OCI-LY3 (cell line): Measurements from ENCODE around the gene ERI3.

Experiments used
- CTCF ChIP-seq: fragments of 200-600, 300-600 bp; sonication (generic); IDR thresholded peaks from 2 replicates; pipeline ENCODE4 v1.5.1; 2014; ENCODE audit warnings: antibody characterized with exemption, low read length, low read depth
- EZH2phosphoT487 ChIP-seq: fragments of 200-600 bp; shearing (Covaris generic); IDR thresholded peaks from 2 replicates; pipeline ENCODE4 v1.6.1; 2018; ENCODE audit warnings: antibody characterized with exemption, mixed run types, low read depth

DNA sequence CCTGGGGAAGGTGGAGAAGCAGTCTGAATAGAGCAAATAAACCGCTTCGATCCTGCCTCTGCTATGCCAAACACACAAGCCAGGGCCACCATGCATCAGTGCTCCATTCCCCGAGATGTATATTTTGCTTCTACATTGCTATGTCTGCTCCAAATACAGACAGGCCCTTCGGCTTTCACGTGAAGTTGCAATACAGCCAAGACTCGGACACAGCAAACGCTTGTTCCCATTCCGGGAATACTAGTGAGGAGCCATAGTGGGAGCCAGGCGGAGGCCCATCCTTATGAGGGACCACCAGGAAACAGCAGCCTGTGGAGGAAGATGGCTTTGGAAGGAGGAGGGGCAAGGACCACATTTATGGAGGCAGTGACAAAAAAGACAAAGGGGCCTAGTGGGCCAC, 22.6 kb downstream of the ERI3 start:
- TF ChIP-seq CTCF (no peak), EZH2phosphoT487 (no peak)
